ENCODE measurements around the gene CCDC85B. TPM values are rescaled to one million over a fixed set of nuclear protein-coding genes. Genes with fewer than 3 reads are reported as not detected.

The CCDC85B gene
- total and polyA plus RNA-seq, 2 of the 8 experiments (the other 6 are each of a cell fraction or from before 2014, with no cell fraction given): 19.8 to 30.8 TPM

- H2AFZ ChIP-seq (ENCODE audit: low read length): 0 out of 2 replicates have a peak overlapping the region, but pooled peaks have one; percentile 28
- H3K9me3 ChIP-seq (ENCODE audit: insufficient read depth in 2 of 2, low read depth in 1 of 2, low read length in 1 of 2): no peaks in the 10 kb centered on the region
- no peak overlapping the region for H3K4ac ChIP-seq (replicated peaks; ENCODE audit: insufficient read length, low read depth, low read length)
- H3K56ac ChIP-seq (replicated peaks; ENCODE audit: insufficient read length, low read depth, low read length): peak overlapping the region; percentile 77
- peak; percentile 84 to 100 for DNase-seq (ENCODE audit: low read depth in 1 of 2, low spot score in 2 of 2)
- ChIA-PET CTCF (ENCODE audit: partially characterized antibody) (interaction anchor here (1.0 to 8.9 kb wide), 6 partner anchors 12 to 162 kb away, joined by 3 to 210 read pairs (median 11); partner anchors contain the start of genes CCDC85B, FIBP and KAT5), POLR2A (ENCODE audit: partially characterized antibody) (interaction anchor here (0.7 to 39.7 kb wide), 6 partner anchors 1 to 150 kb away, joined by 3 to 1071 read pairs (median 4); partner anchors contain the start of genes CCDC85B, CFL1, CTSW and EFEMP2)
- H3K4me1 ChIP-seq (replicated peaks in 1 of 4; ENCODE audit: control insufficient read depth in 3 of 4, insufficient read depth in 4 of 4, low read length in 3 of 4): peaks cover 0 to 8% (median under 1%) of the 10 kb centered on the region in 4 experiments; a peak in 4 of 7 replicates
- peak overlapping the region; percentile 49 to 77 (median 68) for H3K4me3 ChIP-seq (ENCODE audit: extremely low read depth in 1 of 4, insufficient read depth in 2 of 4, low read depth in 3 of 4, low read length in 4 of 4)
- peaks cover 0 to 2% of the 10 kb centered on the region in 2 experiments for H4K20me1 ChIP-seq (replicated peaks in 1 of 2; ENCODE audit: control insufficient read depth in 1 of 2, insufficient read depth in 2 of 2, low read length in 2 of 2)
- no peak overlapping the region for H2BK5ac ChIP-seq (ENCODE audit: low read depth, low read length)
- WGBS, 2 experiments (ENCODE audit: extremely low coverage in 1 of 2, insufficient coverage in 1 of 2, insufficient read length in 1 of 2, insufficient replicate concordance in 2 of 2, low coverage in 1 of 2, low lambda C conversion rate in 2 of 2, missing lambda C conversion rate in 1 of 2): 15% methylated on average over 46 of the region's 54 CpGs; no CpG with 5 or more reads in 1 of the 2 experiments
- FAIRE-seq: peak; percentile 24
- H3K23ac ChIP-seq (ENCODE audit: insufficient read length): no peak overlapping the region
- H4K91ac ChIP-seq (replicated peaks; ENCODE audit: insufficient read length, low read length): peak overlapping the region; percentile 34
- H3K14ac ChIP-seq (ENCODE audit: insufficient read length): no peak overlapping the region
- H2BK12ac ChIP-seq (ENCODE audit: low read depth, low read length): no peak overlapping the region
- H2BK15ac ChIP-seq (ENCODE audit: low read length): no peak overlapping the region
- H3K23me2 ChIP-seq (ENCODE audit: low read depth, low read length): peaks cover 5% of the 10 kb centered on the region; the same call in 1 of the 2 replicates
- no peak overlapping the region for H3K27ac ChIP-seq (ENCODE audit: low read depth, low read length)
- H2AK5ac ChIP-seq (ENCODE audit: low read depth, low read length): no peak overlapping the region
- H3K9ac ChIP-seq (replicated peaks in 1 of 4; ENCODE audit: extremely low read depth in 1 of 4, low read depth in 3 of 4, low read length in 3 of 4): no peak overlapping the region
- H3K18ac ChIP-seq (ENCODE audit: extremely low read depth, low read length): peak overlapping the region; percentile 7; the same call in 1 of the 2 replicates
- peak overlapping the region; percentile 71; the same call in 1 of the 2 replicates for H4K8ac ChIP-seq (ENCODE audit: extremely low read depth, insufficient read depth, low read length)
- H2BK20ac ChIP-seq (ENCODE audit: low read length): no peak overlapping the region
- no peaks in the 10 kb centered on the region for H3K79me2 ChIP-seq (ENCODE audit: control insufficient read depth in 1 of 2, insufficient read depth in 2 of 2, low read length in 2 of 2)
- H2BK120ac ChIP-seq (replicated peaks; ENCODE audit: low read depth, low read length): no peak overlapping the region
- no peaks in the 10 kb centered on the region for H3K36me3 ChIP-seq (ENCODE audit: control insufficient read depth in 2 of 4, insufficient read depth in 4 of 4, low read length in 3 of 4)
- peak overlapping the region; percentile 57 for H4K5ac ChIP-seq (ENCODE audit: insufficient read length, low read depth, low read length)
- H3K4me2 ChIP-seq (ENCODE audit: insufficient read depth in 1 of 2, low read depth in 2 of 2, low read length in 2 of 2): peak overlapping the region; percentile 83 to 90
- peaks cover 0 to 35% (median 14%) of the 10 kb centered on the region in 4 experiments; a peak in 4 of 7 replicates for H3K27me3 ChIP-seq (replicated peaks in 1 of 4; ENCODE audit: control insufficient read depth in 3 of 4, extremely low read depth in 1 of 4, insufficient read depth in 3 of 4, low read length in 3 of 4)
- no peaks in the 10 kb centered on the region for H3K79me1 ChIP-seq (ENCODE audit: low read depth, low read length)
- TF ChIP-seq SIRT6 (IDR thresholded peaks at IDR 0.05; ENCODE audit: low read length) (no peak), BCL11A (IDR thresholded peaks at IDR 0.05; ENCODE audit: low read depth in 2 of 2, low read length in 2 of 2) (no peak), CTBP2 (IDR thresholded peaks at IDR 0.05; ENCODE audit: borderline replicate concordance, insufficient read depth, insufficient read length, low read length) (no peak), EZH2 (IDR thresholded peaks at IDR 0.05; ENCODE audit: low read depth, low read length, severe bottlenecking) (no peak), SIN3A (conservative IDR thresholded peaks at IDR 0.05 in 1 of 2, IDR thresholded peaks at IDR 0.05 in 1 of 2; ENCODE audit: low read depth in 1 of 2, low read length in 2 of 2) (0 out of 4 replicates have a peak, but pooled peaks have one; percentile 16 to 44), MAFK (IDR thresholded peaks at IDR 0.05; ENCODE audit: low read depth, low read length) (no peak), TAF1 (IDR thresholded peaks at IDR 0.05; ENCODE audit: low read depth, low read length) (0 out of 2 replicates have a peak, but pooled peaks have one; percentile 48), USF2 (IDR thresholded peaks at IDR 0.05; ENCODE audit: low read length) (peak; percentile 83), RBBP5 (IDR thresholded peaks at IDR 0.05; ENCODE audit: borderline replicate concordance, low read depth, low read length) (peak; percentile 66)
Observed at GRCh38 chr11:65873318-65874156, 16.9 kb upstream of the CCDC85B start.

Data from H1 (cell line).